A673 (cell line): ENCODE measurements around the gene LRRC46. TPM values are rescaled to one million over a fixed set of nuclear protein-coding genes. Genes with fewer than 3 reads are reported as not detected.

Source experiments
- BruUV-seq: library from RNA; stranded (reverse); fragments of 400-500 nt; replicated peaks from 2 replicates; lab custom pipeline; 2021; lab: Mats Ljungman, UMichigan
- CTCF ChIA-PET: fragments of 300-600 bp; sonication (Branson Sonifier 250); formaldehyde crosslinking; loops from one replicate; lab custom pipeline; 2022; ENCODE audit warnings: antibody characterized with exemption; lab: Charles Lee
- POLR2A ChIA-PET: fragments of 300-600 bp; sonication (Branson Sonifier 250); formaldehyde crosslinking; loops from one replicate; lab custom pipeline; 2022; ENCODE audit warnings: antibody characterized with exemption; ENCODE audit not compliant: low non-redundant PET; lab: Charles Lee
- DNase-seq: peaks from one replicate; pipeline ENCODE4 v3.0.0-alpha.2; 2015; ENCODE audit warnings: low spot score
- H3K27ac ChIP-seq: fragments of 200-600 bp; sonication (generic); 2 replicates; pipeline ENCODE4 v1.5.1; 2016; ENCODE audit warnings: mixed run types, low read depth, mild to moderate bottlenecking, mixed read lengths, antibody characterized with exemption, low read length; ENCODE audit not compliant: poor library complexity, severe bottlenecking
- H3K27me3 ChIP-seq: fragments of 200-600 bp; sonication (generic); replicated peaks from 2 replicates; pipeline ENCODE4 v1.6.1; 2017; ENCODE audit warnings: mixed run types, low read depth, mild to moderate bottlenecking, mixed read lengths, antibody characterized with exemption, low read length; ENCODE audit not compliant: insufficient read depth, poor library complexity
- H3K36me3 ChIP-seq: fragments of 200-600 bp; sonication (generic); 2 replicates; pipeline ENCODE4 v1.6.1; 2016; ENCODE audit warnings: mixed run types, mild to moderate bottlenecking, mixed read lengths, antibody characterized with exemption, low read length; ENCODE audit not compliant: insufficient read depth, poor library complexity, severe bottlenecking
- H3K4me1 ChIP-seq: fragments of 200-600 bp; sonication (generic); 2 replicates; pipeline ENCODE4 v1.6.1; 2017; ENCODE audit warnings: mixed run types, mild to moderate bottlenecking, mixed read lengths, antibody characterized with exemption, low read length; ENCODE audit not compliant: insufficient read depth, poor library complexity, severe bottlenecking
- H3K4me3 ChIP-seq: fragments of 200-600 bp; sonication (generic); 2 replicates; pipeline ENCODE4 v1.5.1; 2016; ENCODE audit warnings: low read depth, mixed run types, mild to moderate bottlenecking, mixed read lengths, low read length; ENCODE audit not compliant: poor library complexity, severe bottlenecking
- H3K9me3 ChIP-seq: fragments of 200-600 bp; sonication (generic); 2 replicates; pipeline ENCODE4 v1.6.1; 2016; ENCODE audit warnings: mixed run types, low read depth, mild to moderate bottlenecking, mixed read lengths, antibody characterized with exemption, low read length; ENCODE audit not compliant: poor library complexity, severe bottlenecking
- CTCF ChIP-seq: fragments of 300-800, 200-600 bp; sonication (generic); conservative IDR thresholded peaks from 2 replicates; pipeline ENCODE4 v1.5.1; 2017; ENCODE audit warnings: low read depth, mild to moderate bottlenecking, antibody characterized with exemption, low read length, moderate library complexity, mixed read lengths
- EZH2 ChIP-seq: fragments of 200-600 bp; sonication (generic); IDR thresholded peaks from 2 replicates; pipeline ENCODE4 v1.6.1; 2017; ENCODE audit warnings: borderline replicate concordance, low read depth, mild to moderate bottlenecking, mixed read lengths, antibody characterized with exemption, low read length; ENCODE audit not compliant: poor library complexity, severe bottlenecking
- intact Hi-C: fragments of 100-400 bp; cut with micrococcal nuclease; formaldehyde crosslinking; loops from one replicate; pipeline ENCODE4 v1.10.0; 2022; ENCODE audit not compliant: unreplicated experiment
- total RNA-seq: library from RNA; stranded (reverse); gene quantifications from 2 replicates; pipeline ENCODE4 v1.2.3, GENCODE V29; 2021

The LRRC46 gene
- total RNA-seq, 1 experiment from 2014 or later, result 1.1 TPM

GRCh38 chr17:47816111-47816735 lies 15.2 kb upstream of the LRRC46 start:
- CTCF ChIA-PET, result no interaction called here

DNA sequence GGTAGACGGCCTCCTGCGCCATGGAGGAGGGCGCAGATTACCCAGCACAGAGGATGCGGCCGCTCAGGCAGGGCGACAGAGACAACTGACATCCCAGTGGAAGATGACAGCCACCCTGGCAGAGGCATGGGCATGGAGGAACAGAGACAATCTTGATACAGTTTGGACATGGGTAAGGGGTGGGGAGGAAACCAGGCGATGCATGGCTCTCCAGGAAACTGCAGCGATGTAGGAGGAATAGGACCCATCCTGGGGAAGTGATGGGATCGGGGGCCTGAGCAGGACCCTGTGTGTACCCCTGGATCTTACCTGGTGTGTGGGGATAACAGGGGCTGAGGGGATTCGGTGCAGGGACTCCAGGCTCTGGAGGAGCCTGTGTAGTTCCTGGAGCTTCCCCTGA lies 14.5 kb upstream of the LRRC46 start:
- no peak for TF ChIP-seq EZH2
- no peak for TF ChIP-seq CTCF
- intact Hi-C loops, result no loop called here
- POLR2A ChIA-PET, result no interaction called here
- no TSS peak for BruUV-seq
- no peaks in the 10 kb centered on the region for H3K36me3 ChIP-seq
- H3K27me3 ChIP-seq, result no peaks in the 10 kb centered on the region
- no peak overlapping the region for H3K27ac ChIP-seq
- H3K4me1 ChIP-seq, result peaks cover 4% of the 10 kb centered on the region
- H3K4me3 ChIP-seq, result no peak overlapping the region
- DNase-seq, result no peak
- no peaks in the 10 kb centered on the region for H3K9me3 ChIP-seq
- CTCF ChIA-PET, result no interaction called here

More at GRCh38 chr17:47816111-47816735, 15.2 kb upstream of the LRRC46 start:
- no peak for DNase-seq
- no peaks in the 10 kb centered on the region for H3K4me1 ChIP-seq
- BruUV-seq, result no TSS peak
- H3K27ac ChIP-seq, result no peak overlapping the region
- no peaks in the 10 kb centered on the region for H3K9me3 ChIP-seq
- POLR2A ChIA-PET, result no interaction called here
- intact Hi-C loops, result no loop called here
- H3K36me3 ChIP-seq, result no peaks in the 10 kb centered on the region
- H3K27me3 ChIP-seq, result no peaks in the 10 kb centered on the region
- TF ChIP-seq CTCF, result no peak
- no peak for TF ChIP-seq EZH2
- no peak overlapping the region for H3K4me3 ChIP-seq

- no peak overlapping the region for H3K27ac ChIP-seq
- no peak for DNase-seq
- H3K4me1 ChIP-seq, result peaks cover 7% of the 10 kb centered on the region
- no peaks in the 10 kb centered on the region for H3K9me3 ChIP-seq
- no peak for TF ChIP-seq EZH2
- no peak for TF ChIP-seq CTCF
- H3K4me3 ChIP-seq, result no peak overlapping the region
- H3K36me3 ChIP-seq, result no peaks in the 10 kb centered on the region
- CTCF ChIA-PET, result no interaction called here
- H3K27me3 ChIP-seq, result no peaks in the 10 kb centered on the region
- no TSS peak for BruUV-seq
- POLR2A ChIA-PET, result no interaction called here
- intact Hi-C loops, result no loop called here
Observed at GRCh38 chr17:47818002-47818695, 13.3 kb upstream of the LRRC46 start.
